Heart right ventricle (tissue), 16 donors: ENCODE results near the gene SKP2. TPM values are rescaled to one million over a fixed set of nuclear protein-coding genes. Genes with fewer than 3 reads are reported as not detected.

ENCODE experiments used
- ATAC-seq, 8 donors: fragments of 200-7000 bp; cut with Tn5 transposase; one replicate each; pipeline ENCODE4 v1.9.1; 2020; ENCODE audit warnings: mild to moderate bottlenecking in 8 of 8, moderate library complexity in 8 of 8, moderate number of reproducible peaks in 1 of 8
- DNase-seq, 2 donors: peaks; one replicate each; pipeline ENCODE4 v3.0.0-alpha.2; 2020
- H3K27ac ChIP-seq, 10 donors: fragments of 200-600 bp; sonication (generic) in 2 of 10; one replicate each; pipeline versions ENCODE4 v1.5.0 to v1.8.0; 2020 to 2022; ENCODE audit warnings: mild to moderate bottlenecking in 3 of 10
- H3K27me3 ChIP-seq, 7 donors: fragments of 200-600 bp; one replicate each; pipeline ENCODE4 v1.8.0; 2021 to 2022; ENCODE audit warnings: mild to moderate bottlenecking in 2 of 7
- H3K36me3 ChIP-seq, 9 donors: fragments of 200-600 bp; sonication (generic) in 1 of 9; one replicate each; pipeline versions ENCODE4 v1.5.0 to v1.8.0; 2020 to 2022; ENCODE audit warnings: mild to moderate bottlenecking in 2 of 9
- H3K4me1 ChIP-seq, 9 donors: fragments of 200-600 bp; sonication (generic) in 1 of 9; one replicate each; pipeline versions ENCODE4 v1.5.0 to v1.8.0; 2020 to 2022; ENCODE audit warnings: mild to moderate bottlenecking in 4 of 9
- H3K4me3 ChIP-seq, 10 donors: fragments of 200-600 bp; sonication (generic) in 2 of 10; one replicate each; pipeline versions ENCODE4 v1.5.0 to v1.8.0; 2020 to 2022; ENCODE audit warnings: mild to moderate bottlenecking in 7 of 10, moderate library complexity in 2 of 10
- H3K9me3 ChIP-seq, 11 donors: fragments of 200-600 bp in 10 of 11; sonication (generic) in 2 of 11; one replicate each; pipeline versions ENCODE4 v1.5.0 to v1.8.0; 2013 to 2022; ENCODE audit warnings: mild to moderate bottlenecking in 2 of 11, control low read depth in 1 of 11, moderate library complexity in 1 of 11
- CTCF ChIP-seq, 9 donors: fragments of 200-600 bp; sonication (generic) in 2 of 9; IDR thresholded peaks; one replicate each; pipeline versions ENCODE4 v1.5.0 to v1.8.0; 2021 to 2022; ENCODE audit warnings: antibody characterized with exemption in 9 of 9, mild to moderate bottlenecking in 5 of 9, moderate library complexity in 1 of 9
- WGBS, 2 donors: extraction: QIAGEN DNeasy Blood & Tissue Kit; methylation state at CpG; one replicate each; pipeline ENCODE4 v1.1.7; 2013; ENCODE audit warnings: inconsistent platforms in 1 of 2; 5-methylcytosine and 5-hydroxymethylcytosine counted together
- intact Hi-C, 10 donors: fragments of 100-400 bp; cut with DNase I; formaldehyde crosslinking; loops; one replicate each; pipeline versions ENCODE4 v1.11.1 to v1.14.2; 2022
- polyA plus RNA-seq, 2 donors: library from polyadenylated mRNA; stranded (reverse); fragments of 200-250 nt; gene quantifications; one replicate each; pipeline ENCODE4 v1.2.3, GENCODE V29; 2013
- total RNA-seq, 10 donors: library from RNA; stranded (reverse); fragmentation: NEBNext Ultra II Directional in 3 of 10; extraction: Animal tissue kit (Norgen Biotek cat#: 25700) in 3 of 10; gene quantifications; one replicate each; pipeline versions ENCODE4 v1.2.1 to v1.2.4, GENCODE V29; 2021 to 2023
- donor health status: Arrhythmogenic right ventricular cardiomyopathy.
- donor health status: ischemic (EF 13 %, LVEDD 7.1; RV severe dilation, severe dysfunction).
- donor health status: healthy with polysubstance abuse.
- donor health status: DM: no; HTN: yes; CAD: no.
- donor health status: DM: no; HTN: no; CAD: no.
- donor health status: ischemic (EF 25% LVEDD 6.9; RV normal size, moderate dysfunction).
- donor health status: ischemic (EF 25% LVEDD 5.7; RV mildly dilated, moderate dysfunction).
- donor health status: healthy.
- donor health status: DM: yes; HTN: yes; CAD: no.
- donor health status: Ischemic cardiomyopathy.
- donor health status: ischemic (EF 35%, LVEDD 5.7; RV mildly dilated, moderate dysfunction).
- donor health status: nonischemic (EF 11% LVEDD 7.7; RV severe dilation, severe dysfunction).
- donor health status: DM: yes; HTN: yes; CAD: no.
- donor health status: PGD.
- donor health status: ischemic (EF 29% LVEDD 5.4; RV normal size, mild dysfunction).
- donor health status: nonischemic (EF 23%, LVEDD 6.1; RV moderate dilation, normal function).

SKP2 gene
- total and polyA plus RNA-seq, 12 donors = 1.5 to 9.5 (median 5.2) TPM

- ATAC-seq (no peak), DNase-seq (no peak)
- TF ChIP-seq CTCF (IDR thresholded peaks at IDR 0.05) = no peak
- Histone ChIP-seq H3K27me3 (no peaks in the 10 kb centered on the region), H3K4me3 (no peak overlapping the region), H3K4me1 (peaks cover 0 to 17% (median 10%) of the 10 kb centered on the region in 9 donors), H3K36me3 (peaks cover 0 to 87% (median 5%) of the 10 kb centered on the region in 9 donors), H3K27ac (no peak overlapping the region), H3K9me3 (no peaks in the 10 kb centered on the region)
- intact Hi-C loops = no loop called here
These were observed 55.0 kb downstream of the SKP2 start for GRCh38 chr5:36206913-36207312.

GRCh38 chr5:36208786-36209185 lies 56.9 kb downstream of the SKP2 start:
- no peak for TF ChIP-seq CTCF (IDR thresholded peaks at IDR 0.05)
- Histone ChIP-seq H3K4me1 (peaks cover 0 to 2% (median 0%) of the 10 kb centered on the region in 9 donors), H3K9me3 (no peaks in the 10 kb centered on the region), H3K4me3 (no peak overlapping the region), H3K27me3 (no peaks in the 10 kb centered on the region), H3K36me3 (peaks cover 0 to 93% (median 5%) of the 10 kb centered on the region in 9 donors), H3K27ac (no peak overlapping the region)
- no peak for ATAC-seq
- DNase-seq = no peak
- 96 to 98% methylated on average over 2 of the region's 2 CpGs for WGBS, 2 donors
- intact Hi-C loops = no loop called here

- no peaks in the 10 kb centered on the region for H3K4me1 ChIP-seq
- no peak for TF ChIP-seq CTCF (IDR thresholded peaks at IDR 0.05)
- H3K4me3 ChIP-seq = no peak overlapping the region
- H3K27me3 ChIP-seq = no peaks in the 10 kb centered on the region
- no peak overlapping the region for H3K27ac ChIP-seq
- ATAC-seq (no peak), DNase-seq (no peak)
- intact Hi-C loops = no loop called here
- 93 to 95% methylated on average over 3 of the region's 3 CpGs for WGBS, 2 donors
- peaks cover 0 to 93% (median 5%) of the 10 kb centered on the region in 9 donors for H3K36me3 ChIP-seq
- H3K9me3 ChIP-seq = no peaks in the 10 kb centered on the region
These were observed 57.8 kb downstream of the SKP2 start for GRCh38 chr5:36209664-36210063.

- peaks cover 0 to 97% (median 5%) of the 10 kb centered on the region in 9 donors for H3K36me3 ChIP-seq
- WGBS, 2 donors = 85 to 91% methylated on average over 3 of the region's 3 CpGs
These were observed 62.5 kb downstream of the SKP2 start for GRCh38 chr5:36214436-36214835.

More at GRCh38 chr5:36214436-36214835, 62.5 kb downstream of the SKP2 start:
- ATAC-seq (no peak), DNase-seq (no peak)
- no peak overlapping the region for H3K4me3 ChIP-seq
- intact Hi-C loops = no loop called here
- peak in 4 of 9 donors; percentile 12 to 34 (median 20) for TF ChIP-seq CTCF (IDR thresholded peaks at IDR 0.05)
- H3K27ac ChIP-seq = no peak overlapping the region
- no peaks in the 10 kb centered on the region for H3K9me3 ChIP-seq
- H3K27me3 ChIP-seq = no peaks in the 10 kb centered on the region
- H3K4me1 ChIP-seq = no peaks in the 10 kb centered on the region
